Fibroblast of villous mesenchyme (primary cell): ENCODE measurements around the gene PIH1D1. TPM values are rescaled to one million over a fixed set of nuclear protein-coding genes. Genes with fewer than 3 reads are reported as not detected.

ENCODE experiments used
- DNase-seq: peaks from one replicate; pipeline ENCODE4 v3.0.0-alpha.2; 2010; ENCODE audit warnings: low read depth
- H3K4me3 ChIP-seq: 2 replicates; pipeline ENCODE4 v1.5.1; 2011; ENCODE audit warnings: low read depth, mild to moderate bottlenecking, low read length
- CTCF ChIP-seq: IDR thresholded peaks from 2 replicates; pipeline ENCODE4 v1.5.1; 2012; ENCODE audit warnings: low read depth, mild to moderate bottlenecking, low read length; ENCODE audit not compliant: insufficient read depth
- total RNA-seq: library from RNA; depleted of rRNA; stranded (reverse); fragments of >200 nt; gene quantifications from 2 replicates; pipeline ENCODE4 v1.2.3, GENCODE V29; 2012

The PIH1D1 gene
- total RNA-seq, 1 donor, result 91.1 TPM

GRCh38 chr19:49428547-49429451 lies 22.8 kb downstream of the PIH1D1 start:
- TF ChIP-seq CTCF, result no peak
- DNase-seq, result no peak
- H3K4me3 ChIP-seq, result no peak overlapping the region

- H3K4me3 ChIP-seq, result no peak overlapping the region
- no peak for DNase-seq
- no peak for TF ChIP-seq CTCF
These were observed 23.6 kb downstream of the PIH1D1 start for GRCh38 chr19:49427855-49428546.

GRCh38 chr19:49427339-49427738 lies 24.3 kb downstream of the PIH1D1 start:
- DNase-seq, result no peak
- no peak for TF ChIP-seq CTCF
- no peak overlapping the region for H3K4me3 ChIP-seq

- no peak for TF ChIP-seq CTCF
- H3K4me3 ChIP-seq, result no peak overlapping the region
- DNase-seq, result no peak
These were observed 25.6 kb downstream of the PIH1D1 start for GRCh38 chr19:49425922-49426592.

GRCh38 chr19:49425178-49425577 lies 26.4 kb downstream of the PIH1D1 start, which contains the start of gene GFY:
TSS of gene GFY (plus strand) at chr19:49425388. CDS start at chr19:49426431, 1,043 bp downstream.
- no peak for TF ChIP-seq CTCF
- no peak within 1 kb of the TSS for H3K4me3 ChIP-seq
- DNase-seq, result no peak

GRCh38 chr19:49423985-49424303 lies 27.7 kb downstream of the PIH1D1 start:
- H3K4me3 ChIP-seq, result no peak overlapping the region
- DNase-seq, result no peak
- TF ChIP-seq CTCF, result no peak
